CD4-positive, alpha-beta T cell treated with Interleukin-10 for 1 hour (primary cell): ENCODE data around the gene LILRB5.
"Not testable (repeated sequence)": the region's sequence is repeated elsewhere in the genome, so short reads cannot be mapped to it uniquely, and the experiment has no call there.

Experiments
- DNase-seq: peaks from one replicate; pipeline ENCODE4 v3.0.0-alpha.2; 2020

The LILRB5 gene

DNA sequence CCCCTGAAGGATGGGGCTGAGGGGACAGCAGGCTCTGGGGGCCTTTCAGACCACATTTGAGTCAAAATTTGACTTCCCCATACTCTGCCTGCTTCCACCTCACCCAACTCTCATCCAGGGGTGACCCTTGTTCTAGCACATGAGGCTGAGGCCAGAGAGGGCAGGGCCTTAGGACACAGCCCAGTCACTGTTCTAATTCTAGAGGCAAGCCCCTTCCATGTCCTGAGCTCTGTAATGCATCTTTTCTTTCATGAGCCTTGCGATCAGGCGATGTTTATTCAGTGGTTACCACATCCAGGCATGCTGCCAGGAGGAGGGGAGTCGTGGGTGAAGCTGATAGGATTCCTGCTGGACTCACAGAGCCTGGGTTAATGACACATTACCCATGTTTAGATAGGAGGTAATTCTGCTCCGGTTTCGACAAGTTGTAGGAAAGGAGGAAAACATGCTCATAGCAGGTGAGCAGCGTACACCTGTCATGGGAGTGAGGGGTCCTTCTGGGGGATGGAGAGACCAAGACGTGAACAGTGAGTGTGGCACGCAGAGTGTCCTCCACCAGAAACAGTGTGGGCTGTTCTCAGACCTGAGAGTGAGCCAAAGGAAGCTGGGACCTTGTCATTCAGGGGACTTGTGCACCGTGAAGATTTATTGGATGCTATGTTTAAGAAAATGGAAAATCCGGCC lies 47.1 kb downstream of the LILRB5 start:
- peak; percentile 34 for DNase-seq

- DNase-seq: peak; percentile 12
These were observed 47.8 kb downstream of the LILRB5 start for GRCh38 chr19:54209058-54209810.

GRCh38 chr19:54208784-54209057 lies 48.4 kb downstream of the LILRB5 start:
- no peak for DNase-seq

DNA sequence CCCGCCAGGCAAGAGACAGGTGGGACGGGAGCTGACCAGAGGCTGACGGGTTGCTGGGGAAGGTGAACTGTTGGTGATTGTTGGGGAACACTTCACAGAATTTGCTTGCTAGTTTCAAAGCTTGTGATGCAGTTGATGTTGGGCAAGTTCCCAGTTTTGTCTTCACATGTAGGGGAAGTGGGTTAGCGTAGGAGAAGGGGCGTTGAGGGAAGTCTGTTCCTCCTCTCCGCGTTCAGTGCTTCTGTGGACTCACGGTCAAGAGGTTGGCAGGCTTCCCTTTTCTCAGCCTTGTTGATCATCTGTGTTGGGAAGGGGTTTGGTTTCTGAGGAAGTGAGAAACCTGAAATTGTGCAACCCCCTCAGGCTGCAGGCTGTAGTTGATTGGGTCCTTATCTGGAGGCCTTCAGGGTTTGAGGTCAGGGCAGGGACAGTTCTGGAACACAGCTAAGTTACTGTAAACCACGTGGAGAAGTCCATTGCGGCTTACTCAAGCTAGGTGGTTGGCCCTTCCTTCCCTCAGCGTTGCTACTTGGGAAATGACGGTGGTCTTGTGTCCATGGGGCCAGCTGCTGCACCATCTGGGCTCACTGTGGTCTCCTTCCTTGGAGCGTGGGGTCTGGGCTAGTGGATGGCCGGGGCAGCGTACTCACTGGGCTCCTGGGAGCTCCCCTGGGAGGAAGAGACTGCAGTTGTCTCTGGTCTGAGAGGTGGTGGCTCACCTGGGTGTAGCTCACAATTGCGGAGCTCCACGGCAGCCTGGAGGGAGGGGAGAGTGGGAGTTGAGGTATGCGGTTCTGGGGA lies 48.9 kb downstream of the LILRB5 start:
- DNase-seq: peak; percentile 58

- DNase-seq: no peak
These were observed 49.4 kb downstream of the LILRB5 start for GRCh38 chr19:54207676-54207982.

DNA sequence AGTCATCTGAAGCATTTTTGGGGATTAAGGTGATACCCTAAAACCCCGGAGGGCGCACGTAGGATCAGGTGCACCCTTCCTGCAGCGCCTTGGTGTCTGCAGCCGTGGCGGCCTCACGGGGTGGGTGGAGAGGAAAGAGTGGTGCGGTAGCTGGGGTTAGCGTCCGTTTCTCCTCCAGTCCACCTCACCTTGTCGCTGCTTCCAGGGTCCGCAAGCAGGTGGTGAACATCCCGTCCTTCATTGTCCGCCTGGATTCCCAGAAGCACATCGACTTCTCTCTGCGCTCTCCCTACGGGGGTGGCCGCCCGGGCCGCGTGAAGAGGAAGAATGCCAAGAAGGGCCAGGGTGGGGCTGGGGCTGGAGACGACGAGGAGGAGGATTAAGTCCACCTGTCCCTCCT lies 49.9 kb downstream of the LILRB5 start:
- DNase-seq: not testable (repeated sequence)

DNA sequence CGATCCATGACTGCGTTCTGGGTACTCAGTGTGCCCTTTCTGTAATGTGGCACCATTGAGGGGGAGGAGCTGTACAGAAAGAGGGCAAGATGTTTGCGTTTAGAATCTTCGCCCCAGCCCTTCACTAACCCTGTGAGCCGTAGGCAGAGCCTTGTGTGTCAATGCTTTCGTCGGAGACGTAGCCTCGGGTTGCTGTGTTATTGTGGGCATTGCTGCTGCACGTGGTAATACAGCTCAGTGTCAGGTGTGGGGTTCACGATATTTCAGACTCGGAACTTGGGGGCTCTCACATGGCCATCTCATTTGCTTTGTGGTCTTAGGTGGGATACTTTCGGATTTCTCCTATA lies 50.3 kb downstream of the LILRB5 start:
- DNase-seq: no peak

- DNase-seq: no peak
These were observed 50.8 kb downstream of the LILRB5 start for GRCh38 chr19:54206030-54206830.

- DNase-seq: no peak
These were observed 52.2 kb downstream of the LILRB5 start for GRCh38 chr19:54204767-54205468.

DNA sequence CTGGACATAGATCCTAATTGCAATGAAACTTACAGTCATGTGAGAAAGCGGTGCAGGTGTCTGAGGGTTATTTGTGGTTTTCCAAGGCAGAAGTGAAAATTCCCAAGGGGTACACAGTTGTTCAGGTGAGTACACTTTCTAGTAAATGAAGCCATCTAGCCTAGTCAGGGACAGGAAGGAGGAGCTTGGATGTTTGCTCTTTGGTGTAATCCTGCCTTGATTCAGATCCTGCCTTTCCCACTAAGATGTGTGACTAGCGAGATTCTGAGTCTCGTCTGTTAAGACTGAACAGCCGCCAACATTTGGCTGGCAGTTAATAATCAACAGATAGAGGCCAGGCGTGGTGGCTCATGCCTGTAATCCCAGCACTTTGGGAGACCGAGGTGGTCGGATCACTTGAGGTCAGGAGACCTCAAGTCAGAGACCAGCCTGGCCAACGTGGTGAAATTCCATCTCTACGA lies 53.9 kb downstream of the LILRB5 start:
- DNase-seq: no peak

DNA sequence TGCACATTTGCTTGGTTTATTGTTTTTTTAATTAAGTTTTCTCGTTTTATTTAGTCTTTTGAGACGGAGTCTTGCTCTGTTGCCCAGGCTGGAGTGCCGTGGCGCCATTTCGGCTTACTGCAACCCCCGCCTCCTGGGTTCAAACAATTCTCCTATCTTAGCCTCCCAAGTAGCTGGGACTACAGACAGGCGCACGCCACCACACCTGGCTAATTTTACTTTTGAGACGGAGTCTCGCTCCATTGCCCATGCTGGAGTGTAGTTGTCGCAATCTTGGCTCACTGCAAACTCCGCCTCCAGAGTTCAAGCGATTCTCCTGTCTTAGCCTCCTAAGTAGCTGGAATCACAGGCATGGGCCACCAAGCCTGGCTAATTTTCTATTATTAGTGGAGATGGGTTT lies 55.1 kb downstream of the LILRB5 start:
- DNase-seq: no peak

- DNase-seq: no peak
These were observed 55.8 kb downstream of the LILRB5 start for GRCh38 chr19:54201172-54201701.
